Calu3 (cell line): Measurements from ENCODE around the gene STH. TPM values are rescaled to one million over a fixed set of nuclear protein-coding genes. Genes with fewer than 3 reads are reported as not detected.

Source experiments
- BruUV-seq: library from RNA; stranded (reverse); fragments of 400-500 nt; replicated peaks from 2 replicates; lab custom pipeline; 2021; lab: Mats Ljungman, UMichigan
- CTCF ChIA-PET: fragments of 300-600 bp; sonication (Branson Sonifier 250); formaldehyde crosslinking; loops from one replicate; lab custom pipeline; 2022; ENCODE audit warnings: antibody characterized with exemption; lab: Charles Lee
- DNase-seq: peaks from one replicate; pipeline ENCODE4 v3.0.0; 2022
- H3K27ac Mint-ChIP-seq: one replicate; pipeline ENCODE4 v1.8.0; 2022; ENCODE audit warnings: mixed read lengths; ENCODE audit not compliant: unreplicated experiment
- H3K27me3 Mint-ChIP-seq: one replicate; pipeline ENCODE4 v1.8.0; 2022; ENCODE audit warnings: mixed read lengths; ENCODE audit not compliant: unreplicated experiment
- H3K36me3 Mint-ChIP-seq: one replicate; pipeline ENCODE4 v1.8.0; 2022; ENCODE audit warnings: mild to moderate bottlenecking, moderate library complexity, mixed read lengths; ENCODE audit not compliant: insufficient read depth, unreplicated experiment
- H3K4me1 Mint-ChIP-seq: one replicate; pipeline ENCODE4 v1.8.0; 2022; ENCODE audit warnings: mild to moderate bottlenecking, low read depth, mixed read lengths; ENCODE audit not compliant: unreplicated experiment
- H3K4me3 Mint-ChIP-seq: one replicate; pipeline ENCODE4 v1.8.0; 2022; ENCODE audit warnings: mild to moderate bottlenecking, low read depth, moderate library complexity, mixed read lengths; ENCODE audit not compliant: unreplicated experiment
- H3K9me3 Mint-ChIP-seq: one replicate; pipeline ENCODE4 v1.8.0; 2022; ENCODE audit warnings: low read depth, mixed read lengths; ENCODE audit not compliant: unreplicated experiment
- intact Hi-C: fragments of 100-400 bp; cut with micrococcal nuclease; formaldehyde crosslinking; loops from one replicate; pipeline ENCODE4 v1.10.0; 2022; ENCODE audit not compliant: unreplicated experiment
- total RNA-seq: library from RNA; stranded (reverse); gene quantifications from 2 replicates; pipeline ENCODE4 v1.2.3, GENCODE V29; 2022
- TF ChIP-seq, protein P1 (sequence below): fragments of 200-600 bp; IDR thresholded peaks from one replicate; pipeline ENCODE4 v1.8.0; 2022; ENCODE audit warnings: antibody characterized with exemption; ENCODE audit not compliant: unreplicated experiment

Gene STH
- total RNA-seq, 1 experiment from 2014 or later, result not detected

DNA sequence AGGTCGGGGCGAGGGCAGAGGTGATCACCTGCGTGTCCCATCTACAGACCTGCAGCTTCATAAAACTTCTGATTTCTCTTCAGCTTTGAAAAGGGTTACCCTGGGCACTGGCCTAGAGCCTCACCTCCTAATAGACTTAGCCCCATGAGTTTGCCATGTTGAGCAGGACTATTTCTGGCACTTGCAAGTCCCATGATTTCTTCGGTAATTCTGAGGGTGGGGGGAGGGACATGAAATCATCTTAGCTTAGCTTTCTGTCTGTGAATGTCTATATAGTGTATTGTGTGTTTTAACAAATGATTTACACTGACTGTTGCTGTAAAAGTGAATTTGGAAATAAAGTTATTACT is 28.9 kb downstream of the STH start:
- intact Hi-C loops, result no loop called here
- peaks cover 78% of the 10 kb centered on the region for H3K36me3 Mint-ChIP-seq
- no TSS peak for BruUV-seq
- peak overlapping the region; percentile 15 for H3K27ac Mint-ChIP-seq
- CTCF ChIA-PET, result no interaction called here
- H3K27me3 Mint-ChIP-seq, result no peaks in the 10 kb centered on the region
- H3K4me3 Mint-ChIP-seq, result no peak overlapping the region
- no peaks in the 10 kb centered on the region for H3K9me3 Mint-ChIP-seq
- TF ChIP-seq, protein P1, sequence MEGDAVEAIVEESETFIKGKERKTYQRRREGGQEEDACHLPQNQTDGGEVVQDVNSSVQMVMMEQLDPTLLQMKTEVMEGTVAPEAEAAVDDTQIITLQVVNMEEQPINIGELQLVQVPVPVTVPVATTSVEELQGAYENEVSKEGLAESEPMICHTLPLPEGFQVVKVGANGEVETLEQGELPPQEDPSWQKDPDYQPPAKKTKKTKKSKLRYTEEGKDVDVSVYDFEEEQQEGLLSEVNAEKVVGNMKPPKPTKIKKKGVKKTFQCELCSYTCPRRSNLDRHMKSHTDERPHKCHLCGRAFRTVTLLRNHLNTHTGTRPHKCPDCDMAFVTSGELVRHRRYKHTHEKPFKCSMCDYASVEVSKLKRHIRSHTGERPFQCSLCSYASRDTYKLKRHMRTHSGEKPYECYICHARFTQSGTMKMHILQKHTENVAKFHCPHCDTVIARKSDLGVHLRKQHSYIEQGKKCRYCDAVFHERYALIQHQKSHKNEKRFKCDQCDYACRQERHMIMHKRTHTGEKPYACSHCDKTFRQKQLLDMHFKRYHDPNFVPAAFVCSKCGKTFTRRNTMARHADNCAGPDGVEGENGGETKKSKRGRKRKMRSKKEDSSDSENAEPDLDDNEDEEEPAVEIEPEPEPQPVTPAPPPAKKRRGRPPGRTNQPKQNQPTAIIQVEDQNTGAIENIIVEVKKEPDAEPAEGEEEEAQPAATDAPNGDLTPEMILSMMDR, result no peak
- H3K4me1 Mint-ChIP-seq, result no peaks in the 10 kb centered on the region
- DNase-seq, result no peak

DNA sequence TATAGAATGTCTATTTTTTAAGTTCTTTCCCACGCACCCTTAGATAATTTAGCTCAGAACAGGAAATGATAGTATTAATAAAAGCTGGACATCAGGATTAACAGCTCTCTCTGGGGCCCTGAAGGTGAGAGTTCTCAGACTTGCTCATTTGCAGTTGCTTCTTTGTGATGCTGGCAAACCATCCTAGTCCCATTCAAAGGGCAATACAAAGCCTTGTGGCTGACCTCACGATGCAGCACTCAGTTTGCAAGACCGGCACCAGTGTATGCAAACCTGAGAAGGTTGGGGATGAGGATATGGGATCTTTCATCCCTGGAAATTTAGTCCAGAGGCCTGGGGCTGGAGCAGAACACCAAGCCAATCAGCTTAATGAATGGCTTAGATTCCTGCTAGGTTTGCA is 29.3 kb downstream of the STH start:
- no TSS peak for BruUV-seq
- no peak overlapping the region for H3K4me3 Mint-ChIP-seq
- no peaks in the 10 kb centered on the region for H3K27me3 Mint-ChIP-seq
- no peak for DNase-seq
- peaks cover 83% of the 10 kb centered on the region for H3K36me3 Mint-ChIP-seq
- TF ChIP-seq, protein P1, result no peak
- no peaks in the 10 kb centered on the region for H3K4me1 Mint-ChIP-seq
- no peaks in the 10 kb centered on the region for H3K9me3 Mint-ChIP-seq
- peak overlapping the region; percentile 15 for H3K27ac Mint-ChIP-seq
- CTCF ChIA-PET, result no interaction called here
- intact Hi-C loops, result no loop called here

DNA sequence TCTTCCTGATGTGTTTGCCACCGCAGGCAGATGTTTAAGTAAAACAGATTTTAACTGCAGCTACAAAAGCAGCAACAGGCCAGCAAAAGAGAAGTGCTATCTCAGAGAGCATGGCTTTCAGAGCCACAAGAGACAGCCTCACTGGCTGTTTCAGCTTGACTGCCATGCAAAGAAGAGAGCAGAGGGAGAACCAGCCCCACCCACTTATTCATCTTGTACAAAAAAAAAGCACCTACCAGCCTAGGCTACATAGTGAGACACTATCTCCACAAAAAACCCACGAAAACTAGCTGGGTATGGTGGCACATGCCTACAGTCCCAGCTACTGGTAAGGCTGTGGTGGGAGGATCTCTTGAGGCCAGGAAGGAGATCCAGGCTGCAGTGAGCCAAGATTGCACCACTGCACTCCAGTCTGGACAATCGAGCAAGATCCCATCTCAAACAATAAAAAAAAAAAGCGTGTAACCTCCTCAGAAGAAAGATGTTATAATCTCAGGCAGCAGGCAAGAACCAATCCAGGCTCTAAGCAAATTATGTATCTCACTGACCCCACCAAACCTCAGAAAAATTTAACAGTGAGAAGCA is 30.0 kb downstream of the STH start:
- CTCF ChIA-PET, result no interaction called here

DNA sequence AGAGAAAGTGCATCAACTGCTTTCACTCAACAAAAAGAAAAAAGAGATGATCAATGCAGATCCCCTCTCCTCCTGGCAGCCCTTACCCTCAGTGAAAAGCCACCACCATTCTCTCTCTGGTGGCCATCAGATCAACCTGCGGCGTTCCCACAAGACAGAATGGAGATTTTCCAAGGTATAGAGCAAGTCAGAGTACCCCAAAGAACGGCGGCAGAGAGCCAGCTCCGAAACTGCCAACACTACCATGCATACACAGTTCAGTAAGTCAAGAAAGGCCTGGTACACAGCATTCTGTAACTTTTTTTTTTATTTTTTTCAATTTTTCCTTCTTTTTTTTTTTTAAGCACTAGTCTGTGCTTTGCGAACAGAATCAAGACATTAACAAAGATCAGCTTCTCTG is 30.6 kb downstream of the STH start:
- no peak overlapping the region for H3K27ac Mint-ChIP-seq
- H3K36me3 Mint-ChIP-seq, result peaks cover 84% of the 10 kb centered on the region
- no peaks in the 10 kb centered on the region for H3K4me1 Mint-ChIP-seq
- H3K9me3 Mint-ChIP-seq, result no peaks in the 10 kb centered on the region
- DNase-seq, result no peak
- no peak overlapping the region for H3K4me3 Mint-ChIP-seq
- TF ChIP-seq, protein P1, result no peak
- no peaks in the 10 kb centered on the region for H3K27me3 Mint-ChIP-seq
- intact Hi-C loops, result no loop called here
- BruUV-seq, result no TSS peak
- CTCF ChIA-PET, result interaction anchor here (0.6 kb wide), 1 partner anchor 19 kb away, joined by 3 read pairs; no protein-coding TSS in a partner anchor

More for the DNA sequence above, 30.0 kb downstream of the STH start:
- intact Hi-C loops, result no loop called here
- TF ChIP-seq, protein P1, result no peak
- Mint-ChIP-seq H3K4me1 (no peaks in the 10 kb centered on the region), H3K36me3 (peaks cover 85% of the 10 kb centered on the region), H3K9me3 (no peaks in the 10 kb centered on the region), H3K27ac (no peak overlapping the region), H3K4me3 (no peak overlapping the region), H3K27me3 (no peaks in the 10 kb centered on the region)
- no TSS peak for BruUV-seq
- DNase-seq, result no peak
